OCI-M2 (cell line): ENCODE data around the gene UQCR10.
"Not testable (repeated sequence)": the region's sequence is repeated elsewhere in the genome, so short reads cannot be mapped to it uniquely, and the experiment has no call there.

Experiments
- DNase-seq: peaks from one replicate; lab custom pipeline; 2025; ENCODE audit not compliant: unreplicated experiment; lab: John Stamatoyannopoulos, UW

Gene UQCR10

GRCh38 chr22:29737251-29738117 lies 29.7 kb upstream of the UQCR10 start:
- DNase-seq: no peak

GRCh38 chr22:29738118-29738815 lies 28.9 kb upstream of the UQCR10 start:
- no peak for DNase-seq

GRCh38 chr22:29739346-29739875 lies 27.8 kb upstream of the UQCR10 start:
- no peak for DNase-seq

DNA sequence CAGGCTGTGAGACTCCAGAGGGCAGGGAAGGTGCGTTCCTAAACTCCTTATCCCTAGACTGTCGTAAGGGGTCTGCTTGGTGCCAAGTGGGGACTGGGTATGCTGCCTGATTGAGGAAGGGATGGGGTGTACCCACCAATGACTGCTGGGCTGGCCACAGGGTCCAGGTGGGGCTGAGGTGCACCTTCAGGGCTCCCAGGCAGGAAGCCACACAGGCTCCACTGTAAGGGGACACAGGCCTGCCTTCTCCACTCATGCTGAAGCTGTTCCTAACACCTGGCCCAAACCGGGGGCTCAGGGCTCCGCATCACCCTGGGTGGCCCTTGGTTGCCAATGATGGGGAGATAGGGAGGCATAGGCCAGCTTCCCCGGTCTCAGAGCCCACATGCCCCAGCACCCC lies 27.0 kb upstream of the UQCR10 start:
- no peak for DNase-seq

DNA sequence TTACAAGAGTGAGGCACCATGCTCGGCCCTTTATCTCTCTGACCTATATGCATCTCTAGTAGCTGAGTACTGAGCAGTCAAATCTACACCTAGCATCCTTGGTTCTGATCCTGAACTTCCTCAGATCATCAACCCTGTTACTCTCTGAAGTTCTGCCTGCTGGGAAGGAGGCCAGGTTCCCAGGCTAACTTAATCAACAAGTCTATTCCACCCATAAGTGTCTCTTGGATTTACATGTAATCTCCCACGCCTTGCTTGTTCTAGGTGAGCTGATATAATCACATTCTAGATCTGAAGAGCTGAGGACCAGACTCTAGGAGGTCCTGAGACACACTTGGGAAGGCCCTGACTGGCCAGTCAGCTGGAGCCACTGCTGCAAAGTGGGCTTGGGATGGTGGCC lies 25.2 kb upstream of the UQCR10 start:
- no peak for DNase-seq

- DNase-seq: no peak
Measured at GRCh38 chr22:29742326-29742725, 24.8 kb upstream of the UQCR10 start.

DNA sequence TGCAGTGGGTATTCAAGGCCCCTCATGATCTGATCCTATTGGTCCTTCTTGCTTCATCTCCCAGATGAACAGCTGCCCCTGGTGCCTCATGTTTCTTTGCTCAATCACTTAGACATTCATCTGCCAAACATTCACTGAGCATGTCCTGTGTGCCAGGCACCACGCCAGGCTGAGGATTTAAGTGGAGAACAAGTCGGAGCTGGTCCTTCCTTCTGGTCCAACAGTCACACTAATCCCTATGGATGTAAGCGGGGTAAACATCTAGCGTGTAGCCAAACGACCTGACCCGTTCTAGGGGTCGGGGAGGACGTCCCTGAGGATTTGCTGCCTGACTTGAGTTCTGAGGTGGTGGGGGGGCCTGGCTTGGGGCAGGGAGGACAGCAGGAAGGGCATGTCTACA lies 22.3 kb upstream of the UQCR10 start:
- no peak for DNase-seq

DNA sequence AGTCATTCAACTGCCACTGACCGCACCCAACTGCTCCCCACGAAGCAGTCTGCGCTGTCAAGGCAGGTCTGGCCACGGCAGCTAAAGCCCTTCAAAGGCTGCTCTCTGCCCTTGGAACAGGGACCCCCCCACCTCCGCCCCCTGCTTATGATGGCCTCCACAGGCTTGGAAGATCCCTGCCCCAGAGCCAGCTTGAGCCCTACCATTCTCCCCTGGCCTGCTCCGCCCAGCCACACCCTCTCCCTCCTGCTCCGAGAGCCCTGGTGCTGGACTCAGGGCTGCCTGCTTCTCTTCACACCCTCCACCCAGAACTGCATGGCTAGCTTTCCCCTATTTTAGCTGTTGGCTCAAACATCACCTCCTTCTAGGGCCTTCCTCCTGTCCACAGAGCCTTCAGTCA lies 19.3 kb upstream of the UQCR10 start:
- DNase-seq: no peak

GRCh38 chr22:29748248-29748893 lies 18.8 kb upstream of the UQCR10 start:
- no peak for DNase-seq

- DNase-seq: no peak
Measured at GRCh38 chr22:29750029-29750428, 17.1 kb upstream of the UQCR10 start.

DNA sequence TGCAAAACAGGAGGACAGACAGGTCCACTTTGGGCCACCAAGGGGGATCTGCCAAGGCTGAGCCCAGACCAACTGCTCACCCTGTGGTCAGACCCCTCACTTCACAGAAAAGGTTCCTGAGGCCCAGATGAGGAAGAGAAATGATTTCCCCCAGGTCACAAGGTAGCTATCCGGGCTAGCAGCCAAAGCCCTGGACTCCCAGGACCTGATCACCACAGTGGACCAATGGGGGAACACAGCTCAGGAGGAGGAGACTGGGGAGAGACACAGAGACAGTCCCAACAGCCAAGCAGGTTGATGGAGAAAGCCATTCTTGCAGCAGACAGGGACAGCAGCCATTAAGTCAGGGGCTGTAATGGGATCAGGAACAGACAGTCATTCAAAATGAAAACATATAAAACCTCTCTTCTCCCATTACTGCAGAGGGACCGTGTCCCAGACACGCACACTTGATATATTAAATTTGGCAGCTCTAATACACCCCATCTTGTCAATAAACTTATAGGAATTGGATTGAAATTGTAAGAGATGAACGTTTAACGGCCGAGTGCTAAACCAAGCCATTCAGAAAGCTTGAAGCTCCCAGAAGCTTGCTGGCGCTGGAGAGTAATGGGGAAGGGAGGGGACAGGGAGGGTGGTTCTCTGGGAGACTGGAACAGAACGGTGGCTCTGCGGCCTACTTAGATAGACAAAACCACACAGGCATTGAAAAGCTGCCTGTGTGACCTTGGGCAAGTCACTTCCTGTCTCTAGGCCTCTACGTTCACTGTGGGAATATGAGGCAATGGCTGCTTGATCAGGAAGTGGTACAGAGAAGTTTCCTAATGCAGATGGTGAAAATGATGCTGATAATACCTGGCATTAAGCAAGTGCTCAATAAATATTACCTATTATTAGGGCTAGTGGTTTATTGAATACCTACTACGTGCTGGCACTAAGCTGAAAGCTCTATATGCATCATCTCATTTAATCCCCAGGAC lies 16.3 kb upstream of the UQCR10 start:
- no peak for DNase-seq

DNA sequence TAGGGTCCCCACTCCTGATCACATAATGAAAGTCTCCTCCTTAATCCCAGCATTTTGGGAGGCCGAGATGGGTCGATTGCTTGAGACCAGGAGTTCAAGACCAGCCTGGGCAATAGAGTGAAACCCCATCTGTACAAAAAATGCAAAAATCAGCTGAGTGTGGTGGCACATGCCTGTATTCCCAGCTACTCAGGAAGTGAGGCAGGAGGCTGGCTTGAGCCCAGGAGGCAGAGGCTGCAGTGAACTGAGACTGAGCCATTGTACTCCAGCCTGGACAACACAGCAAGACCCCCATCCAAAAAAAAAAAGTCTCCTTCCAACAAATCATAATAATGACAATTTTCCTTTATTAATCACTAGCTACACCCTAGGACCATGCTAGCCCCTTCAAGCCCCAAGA lies 15.5 kb upstream of the UQCR10 start:
- DNase-seq: no peak

DNA sequence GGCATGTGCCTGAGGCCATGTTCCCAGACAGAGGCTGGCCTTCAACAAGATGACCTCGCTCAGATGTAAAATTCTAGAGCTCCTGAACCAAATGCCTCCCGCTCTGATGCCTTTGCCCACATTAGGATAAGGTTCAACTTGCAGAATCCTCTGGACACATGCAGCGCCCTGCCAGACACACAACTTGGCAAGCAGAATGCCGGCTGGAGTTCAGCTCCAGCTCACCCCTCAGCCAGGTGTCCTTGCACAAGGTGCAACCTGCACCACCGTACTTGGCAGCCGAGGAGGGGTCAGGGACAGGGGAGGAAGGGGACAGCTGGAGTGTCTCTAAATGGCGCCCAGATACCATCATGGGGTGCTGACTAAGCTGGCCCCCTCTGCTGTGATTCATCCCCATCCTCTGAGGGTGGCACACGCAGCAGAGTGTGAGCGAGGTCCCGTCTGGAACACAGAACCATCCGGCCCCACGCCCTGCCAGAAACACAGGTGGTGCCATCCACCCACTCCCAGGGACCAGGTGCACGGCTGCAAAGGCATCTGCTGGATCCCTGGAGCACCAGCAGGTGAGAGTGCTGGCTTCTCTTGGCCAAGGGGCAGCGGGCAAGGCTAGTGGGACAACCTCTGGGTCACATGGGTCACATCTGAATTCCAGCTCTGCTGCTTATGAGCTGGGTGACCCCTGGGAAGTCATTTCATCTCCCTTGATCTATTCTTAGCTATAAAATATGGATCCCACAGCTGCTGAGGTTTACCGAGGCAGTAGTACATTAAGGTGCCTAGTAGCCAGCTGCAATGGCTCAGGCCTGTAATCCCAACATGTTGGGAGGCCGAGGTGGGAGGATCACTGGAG lies 13.1 kb upstream of the UQCR10 start:
- DNase-seq: no peak

GRCh38 chr22:29754658-29755395 lies 12.3 kb upstream of the UQCR10 start:
- not testable (repeated sequence) for DNase-seq

- no peak for DNase-seq
Measured at GRCh38 chr22:29755889-29756288, 11.3 kb upstream of the UQCR10 start.

DNA sequence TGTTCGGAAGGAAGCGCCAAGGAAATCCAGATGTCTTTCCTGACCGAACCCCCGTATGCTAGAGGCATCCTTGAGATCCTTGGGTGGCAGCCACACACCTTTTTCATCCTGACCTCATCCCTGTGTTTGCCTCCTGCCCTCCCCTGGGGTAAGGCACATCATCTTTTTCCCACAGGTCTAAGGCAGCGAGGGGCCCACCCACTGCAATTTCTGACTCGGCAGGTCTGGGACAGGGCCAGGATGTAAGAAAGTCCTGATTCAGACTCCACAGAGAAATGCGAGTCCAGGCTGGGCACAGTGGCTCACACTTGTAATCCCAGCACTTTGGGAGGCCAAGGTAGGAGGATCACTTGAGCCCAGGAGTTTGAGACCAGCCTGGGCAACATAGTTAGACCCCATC lies 10.8 kb upstream of the UQCR10 start:
- no peak for DNase-seq

DNA sequence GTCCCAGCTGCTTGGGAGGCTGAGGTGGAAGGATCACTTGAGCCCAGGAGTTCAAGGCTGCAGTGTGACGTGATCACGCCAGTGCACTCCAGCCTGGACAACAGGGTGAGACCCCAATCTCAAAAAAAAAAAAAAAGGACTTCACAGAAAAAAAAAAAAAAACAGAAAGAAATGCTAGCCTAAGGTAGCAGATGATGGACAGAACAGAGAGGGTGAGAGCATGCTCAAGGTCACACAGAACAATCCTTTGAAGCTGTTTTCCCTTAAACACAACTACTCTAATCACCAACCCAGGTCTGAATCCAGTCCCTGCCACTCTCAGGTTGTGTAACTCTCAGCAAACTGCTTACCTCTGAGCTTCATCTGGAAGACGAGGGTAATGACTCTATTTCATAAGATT lies 10.1 kb upstream of the UQCR10 start:
- DNase-seq: no peak

DNA sequence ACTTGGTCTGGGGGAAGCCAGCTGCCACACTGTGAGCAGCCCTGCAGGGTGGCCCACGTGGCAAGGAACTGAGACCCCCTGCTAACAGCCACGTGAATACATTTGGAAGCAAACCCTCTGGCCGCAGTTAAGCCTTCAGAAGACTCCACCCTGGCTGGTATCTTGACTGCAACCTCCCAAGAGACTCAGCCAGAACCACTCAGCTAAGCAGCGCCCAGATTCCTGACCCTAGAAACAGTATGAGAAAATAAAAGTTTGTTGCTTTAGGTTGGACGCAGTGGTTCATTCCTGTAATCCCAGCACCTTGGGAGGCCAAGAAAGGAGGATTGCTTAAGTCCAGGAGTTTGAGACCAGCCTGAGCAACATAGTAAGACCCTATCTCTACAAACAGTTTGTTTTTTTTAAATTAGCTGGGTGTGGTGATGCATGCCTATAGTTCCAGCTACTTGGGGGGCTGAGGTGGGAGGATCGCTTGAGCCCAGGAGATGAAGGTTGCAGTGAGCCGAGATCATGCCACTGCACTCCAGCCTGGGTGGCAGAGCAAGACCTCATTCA lies 9.0 kb upstream of the UQCR10 start:
- DNase-seq: no peak

DNA sequence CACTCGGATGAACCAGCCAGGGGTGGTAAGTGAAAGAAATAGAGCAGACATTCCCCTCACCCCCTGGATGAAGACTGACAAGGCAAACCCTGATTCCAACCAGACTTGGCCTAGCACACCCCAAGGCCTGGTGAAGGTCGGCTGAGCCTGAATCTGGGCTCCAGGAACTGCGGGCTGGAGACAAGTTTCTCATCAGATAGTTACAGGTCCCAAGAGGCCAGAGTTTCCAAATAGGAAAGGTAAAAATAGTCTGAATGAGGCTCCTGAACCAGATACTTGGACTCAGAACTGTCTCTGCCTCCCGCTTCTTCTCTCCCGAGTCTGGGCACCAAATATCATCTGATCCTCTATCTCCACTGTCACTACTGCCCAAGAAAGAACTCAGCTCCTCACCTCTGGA lies 8.2 kb upstream of the UQCR10 start:
- DNase-seq: no peak
